Fibroblast of upper back skin (primary cell): ENCODE data around the gene ATXN2.

Experiments used
- DNase-seq: peaks from one replicate; pipeline ENCODE4 v3.0.0-alpha.2; 2013

ATXN2 gene

GRCh38 chr12:111435661-111436201 is 163.4 kb downstream of the ATXN2 start:
- no peak for DNase-seq

- peak; percentile 49 for DNase-seq
These were observed 164.3 kb downstream of the ATXN2 start for GRCh38 chr12:111434680-111435338.

GRCh38 chr12:111434049-111434448 is 165.1 kb downstream of the ATXN2 start:
- no peak for DNase-seq

- no peak for DNase-seq
These were observed 167.3 kb downstream of the ATXN2 start for GRCh38 chr12:111431772-111432171.

GRCh38 chr12:111430433-111431353 is 168.4 kb downstream of the ATXN2 start:
- no peak for DNase-seq

- no peak for DNase-seq
These were observed 169.2 kb downstream of the ATXN2 start for GRCh38 chr12:111429828-111430432.

GRCh38 chr12:111428728-111429175 is 170.4 kb downstream of the ATXN2 start:
- DNase-seq, result no peak

- DNase-seq, result no peak
These were observed 170.9 kb downstream of the ATXN2 start for GRCh38 chr12:111428081-111428727.

- DNase-seq, result no peak
These were observed 171.6 kb downstream of the ATXN2 start for GRCh38 chr12:111427417-111428074.

- DNase-seq, result no peak
These were observed 172.6 kb downstream of the ATXN2 start for GRCh38 chr12:111426344-111427185.

GRCh38 chr12:111425655-111426054 is 173.5 kb downstream of the ATXN2 start:
- no peak for DNase-seq

- no peak for DNase-seq
These were observed 174.3 kb downstream of the ATXN2 start for GRCh38 chr12:111424793-111425251.

GRCh38 chr12:111424189-111424792 is 174.8 kb downstream of the ATXN2 start:
- no peak for DNase-seq

GRCh38 chr12:111420494-111420893 is 178.6 kb downstream of the ATXN2 start:
- no peak for DNase-seq

- DNase-seq, result no peak
These were observed 179.3 kb downstream of the ATXN2 start for GRCh38 chr12:111419784-111420183.

- DNase-seq, result no peak
These were observed 180.6 kb downstream of the ATXN2 start for GRCh38 chr12:111418594-111418880.

- DNase-seq, result no peak
These were observed 181.1 kb downstream of the ATXN2 start for GRCh38 chr12:111417784-111418593.

GRCh38 chr12:111417290-111417689 is 181.8 kb downstream of the ATXN2 start:
- no peak for DNase-seq

GRCh38 chr12:111414711-111415252 is 184.3 kb downstream of the ATXN2 start:
- DNase-seq, result no peak
